COLO829 (cell line): ENCODE results near the gene PA2G4.

Experiments used
- DNase-seq: peaks from one replicate; pipeline ENCODE4 v3.0.0; 2012; ENCODE audit warnings: low spot score

The PA2G4 gene

GRCh38 chr12:56126732-56127239 lies 22.4 kb downstream of the PA2G4 start:
- DNase-seq: no peak

GRCh38 chr12:56127485-56127887 lies 23.1 kb downstream of the PA2G4 start:
- DNase-seq: no peak

DNA sequence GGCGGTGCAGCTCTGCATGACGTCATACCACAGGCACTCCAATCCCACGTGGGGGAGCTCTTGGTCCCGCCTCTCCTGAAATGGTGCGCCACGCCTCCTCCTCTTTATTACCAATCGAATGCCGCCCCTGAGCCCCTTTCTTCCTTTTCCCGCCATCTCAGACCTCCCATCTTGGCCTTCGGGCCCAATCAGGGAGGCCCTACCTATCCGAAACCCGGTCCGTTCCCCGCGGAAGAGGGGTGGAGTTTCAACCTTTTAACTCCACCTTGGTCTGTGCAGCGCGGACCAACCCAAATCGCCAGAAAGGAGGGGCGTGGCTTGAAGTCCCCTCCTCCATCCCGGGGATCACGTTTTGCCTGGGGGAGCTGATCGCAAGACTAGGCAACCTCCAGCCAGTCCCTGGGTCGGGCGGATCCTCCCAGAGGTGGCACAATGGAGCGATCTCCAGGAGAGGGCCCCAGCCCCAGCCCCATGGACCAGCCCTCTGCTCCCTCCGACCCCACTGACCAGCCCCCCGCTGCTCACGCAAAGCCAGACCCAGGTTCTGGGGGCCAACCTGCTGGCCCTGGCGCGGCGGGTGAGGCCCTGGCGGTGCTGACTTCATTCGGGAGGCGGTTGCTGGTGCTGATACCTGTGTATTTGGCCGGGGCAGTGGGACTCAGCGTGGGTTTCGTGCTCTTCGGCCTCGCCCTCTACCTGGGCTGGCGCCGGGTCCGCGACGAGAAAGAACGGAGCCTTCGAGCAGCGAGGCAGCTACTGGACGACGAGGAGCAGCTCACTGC lies 23.7 kb downstream of the PA2G4 start, which contains the start of gene ESYT1:
ESYT1 (plus strand) TSS at position 380 of the 782 bp plus-strand sequence; CDS start at position 433, 53 bp downstream.
- DNase-seq: peak; percentile 100

GRCh38 chr12:56128670-56129205 lies 24.4 kb downstream of the PA2G4 start:
- no peak for DNase-seq

GRCh38 chr12:56129206-56129941 lies 25.0 kb downstream of the PA2G4 start:
- no peak for DNase-seq

DNA sequence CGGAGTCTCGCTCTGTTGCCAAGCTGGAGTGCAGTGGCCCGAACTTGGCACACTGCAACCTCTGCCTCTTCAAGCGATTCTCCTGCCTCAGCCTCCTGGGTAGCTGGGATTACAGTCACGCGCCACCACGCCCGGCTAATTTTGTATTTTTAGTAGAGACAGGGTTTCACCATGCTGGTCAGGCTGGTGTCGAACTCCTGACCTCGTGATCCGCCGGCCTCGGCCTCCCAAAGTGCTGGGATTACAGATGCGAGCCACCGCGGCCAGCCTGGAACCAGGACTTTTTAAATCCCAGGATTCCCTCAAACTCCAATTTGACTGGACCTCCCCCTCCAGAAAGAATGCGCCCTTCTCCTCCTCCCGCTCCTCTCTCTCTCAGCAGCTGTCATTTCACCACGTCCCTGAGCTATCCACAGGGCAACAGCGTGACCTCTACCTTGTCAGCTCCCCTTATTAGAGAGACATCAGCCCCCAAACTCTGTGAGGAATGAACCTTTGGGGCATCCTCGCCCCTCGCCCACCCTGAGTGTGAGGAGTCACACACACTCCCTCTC lies 25.7 kb downstream of the PA2G4 start:
- DNase-seq: no peak

DNA sequence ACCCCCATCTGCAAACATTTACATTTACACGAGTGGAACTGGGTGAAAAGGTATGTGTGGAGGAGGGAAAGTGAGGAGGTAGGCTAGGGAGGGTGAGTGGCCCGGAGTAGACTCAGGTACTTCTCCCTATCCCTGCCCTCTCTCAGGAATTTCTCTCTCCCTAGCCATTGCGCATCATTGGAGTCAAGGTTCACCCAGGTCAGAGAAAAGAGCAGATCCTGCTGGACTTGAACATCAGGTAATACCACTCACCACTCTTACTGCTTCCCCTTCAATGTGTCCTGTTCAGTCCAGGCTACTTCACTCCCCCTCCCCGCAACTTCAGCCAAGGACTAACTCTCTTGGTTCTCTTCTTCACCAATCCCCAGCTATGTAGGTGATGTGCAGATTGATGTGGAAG lies 26.5 kb downstream of the PA2G4 start:
- DNase-seq: no peak

GRCh38 chr12:56134897-56135296 lies 30.5 kb downstream of the PA2G4 start:
- DNase-seq: no peak

GRCh38 chr12:56137853-56138571 lies 33.7 kb downstream of the PA2G4 start:
- DNase-seq: no peak

DNA sequence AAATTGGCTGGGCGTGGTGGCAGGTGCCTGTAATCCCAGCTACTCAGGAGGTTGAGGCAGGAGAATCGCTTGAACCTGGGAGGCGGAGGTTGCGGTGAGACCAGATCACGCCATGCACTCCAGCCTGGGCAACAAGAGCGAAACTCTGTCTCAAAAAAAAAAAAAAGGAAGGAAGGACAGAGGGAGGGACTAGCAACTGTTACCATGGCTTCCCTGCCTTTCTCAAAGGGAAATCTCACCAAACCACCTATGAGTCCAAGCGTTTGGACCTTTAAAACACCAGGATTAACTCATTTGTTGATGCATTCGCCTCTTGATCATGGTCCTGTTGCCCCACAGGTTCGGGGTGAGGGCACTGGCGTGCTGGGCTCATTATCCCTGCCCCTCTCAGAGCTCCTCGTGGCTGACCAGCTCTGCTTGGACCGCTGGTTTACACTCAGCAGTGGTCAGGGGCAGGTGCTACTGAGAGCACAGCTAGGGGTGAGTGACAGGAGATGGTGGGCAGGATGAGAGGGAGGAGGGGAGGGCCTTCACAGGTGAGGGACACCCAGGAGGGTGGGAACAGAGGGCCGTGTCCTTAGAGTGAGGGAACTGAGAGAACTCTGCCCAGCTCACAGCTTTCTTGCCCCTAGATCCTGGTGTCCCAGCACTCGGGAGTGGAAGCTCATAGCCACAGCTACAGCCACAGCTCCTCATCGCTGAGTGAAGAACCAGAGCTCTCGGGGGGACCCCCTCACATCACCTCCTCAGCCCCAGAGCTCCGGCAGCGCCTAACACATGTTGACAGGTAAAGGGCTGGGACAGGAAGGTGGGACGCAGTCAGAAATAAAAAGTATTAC lies 37.8 kb downstream of the PA2G4 start:
- DNase-seq: no peak

DNA sequence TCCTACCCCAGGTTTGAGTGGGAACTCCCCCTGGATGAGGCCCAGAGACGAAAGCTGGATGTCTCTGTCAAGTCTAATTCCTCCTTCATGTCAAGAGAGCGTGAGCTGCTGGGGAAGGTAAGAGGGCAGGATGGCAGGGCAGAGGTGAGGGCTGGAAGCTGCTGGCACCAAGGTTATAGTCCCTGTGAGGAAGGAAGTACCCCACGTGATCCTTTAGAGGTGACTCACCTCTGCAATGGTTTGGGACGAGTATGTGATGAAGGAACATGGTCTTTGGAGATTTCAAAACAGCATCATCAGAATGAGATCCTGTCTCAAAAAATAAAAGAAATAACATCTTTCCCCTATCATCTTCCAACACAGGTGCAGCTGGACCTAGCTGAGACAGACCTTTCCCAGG lies 38.9 kb downstream of the PA2G4 start:
- DNase-seq: no peak

- no peak for DNase-seq
Measured at GRCh38 chr12:56143870-56144269, 39.5 kb downstream of the PA2G4 start.

- no peak for DNase-seq
Measured at GRCh38 chr12:56145217-56145616, 40.9 kb downstream of the PA2G4 start.

DNA sequence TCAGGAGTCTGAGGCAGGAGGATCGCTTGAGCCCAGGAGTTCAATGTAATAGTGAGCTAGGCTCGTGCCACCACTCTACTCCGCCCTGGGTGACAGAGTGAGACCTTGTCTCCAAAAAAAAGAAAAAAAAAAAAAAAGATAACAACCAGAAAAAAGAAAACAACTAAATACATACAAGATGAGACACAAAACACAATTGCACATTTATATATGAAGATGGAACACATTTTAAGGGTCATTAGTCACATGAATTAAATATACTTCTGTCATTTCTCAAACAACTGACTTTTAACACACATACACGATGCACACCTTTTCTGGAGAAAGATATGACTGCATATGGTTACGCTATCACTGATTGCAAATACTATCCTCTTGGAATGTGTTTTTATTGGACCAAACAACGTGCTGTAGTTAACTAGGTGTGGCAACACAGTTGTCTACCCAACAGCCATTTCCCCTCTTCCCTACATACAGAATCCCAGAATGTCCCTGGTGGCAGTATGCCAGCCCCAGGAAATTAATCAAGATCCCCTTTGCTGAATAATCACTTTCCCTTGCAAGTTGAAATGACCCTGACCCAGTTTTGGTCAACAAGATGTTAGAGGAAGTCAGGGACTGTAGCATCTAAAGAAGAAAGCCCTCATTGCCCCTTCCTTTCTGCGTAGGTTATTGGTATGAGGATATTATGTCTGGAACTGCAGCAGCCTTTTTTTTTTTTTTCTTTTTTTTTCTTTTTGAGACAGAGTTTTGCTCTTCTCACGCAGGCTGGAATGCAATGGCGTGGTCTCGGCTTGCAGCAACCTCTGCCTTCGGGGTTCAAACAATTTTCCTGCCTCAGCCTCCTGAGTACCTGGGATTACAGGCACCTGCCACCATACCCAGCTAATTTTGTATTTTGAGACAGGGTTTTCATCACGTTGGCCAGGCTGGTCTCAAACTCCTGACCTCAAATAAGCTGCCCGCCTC lies 42.4 kb downstream of the PA2G4 start:
- DNase-seq: no peak

- DNase-seq: no peak
Measured at GRCh38 chr12:56150563-56150962, 46.2 kb downstream of the PA2G4 start.

- no peak for DNase-seq
Measured at GRCh38 chr12:56151672-56152131, 47.3 kb downstream of the PA2G4 start.

- peak; percentile 91 for DNase-seq
Measured at GRCh38 chr12:56152132-56152755, 47.9 kb downstream of the PA2G4 start, which contains the start of gene MYL6B. Gene MYL6B, plus strand, starts transcription at chr12:56152587. Its CDS starts 1,332 bp downstream, at chr12:56153919.

DNA sequence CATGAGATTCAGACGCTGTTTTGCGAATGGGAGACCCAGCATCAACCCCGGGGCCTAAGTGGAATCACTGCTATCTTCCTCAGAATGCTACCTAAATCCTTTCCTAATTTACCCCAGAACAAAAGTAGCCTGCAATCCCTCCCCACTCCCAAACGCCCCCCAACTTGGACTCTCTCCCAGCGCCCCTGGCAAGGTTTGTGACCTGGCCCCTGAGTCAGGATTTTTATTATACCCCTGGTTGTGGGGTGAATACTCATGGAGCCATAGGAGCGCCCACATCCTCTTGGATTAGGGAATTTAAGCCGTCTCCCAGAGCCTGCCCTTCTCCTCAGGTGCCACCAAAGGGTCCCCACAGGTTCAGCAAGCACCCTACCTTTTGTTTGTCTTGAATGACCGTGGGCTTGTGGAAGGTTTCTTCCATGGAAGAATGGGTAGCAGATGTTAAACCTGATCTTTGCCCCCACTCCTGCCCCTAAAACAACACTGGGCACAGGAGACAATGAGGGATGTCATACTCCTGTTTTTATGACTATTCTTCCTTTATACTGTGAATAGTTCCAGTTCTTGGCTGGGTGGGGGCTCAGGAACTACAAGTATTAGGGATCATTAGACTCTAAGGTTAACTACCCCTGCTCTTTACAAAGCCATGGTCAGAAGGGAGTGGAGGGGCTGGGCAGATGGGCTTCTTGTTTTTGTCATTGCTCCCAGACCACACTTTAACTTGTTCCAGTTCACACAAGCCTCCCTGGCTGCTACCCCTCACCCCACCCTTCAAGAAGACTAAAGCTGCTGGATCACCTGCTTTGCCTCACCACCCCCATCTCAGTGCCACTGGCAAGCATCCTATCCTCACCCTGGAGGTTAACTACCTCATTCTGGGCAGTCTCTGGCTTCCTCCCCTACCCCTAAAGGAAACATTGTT lies 48.7 kb downstream of the PA2G4 start:
- DNase-seq: no peak
